Breast epithelium (tissue), 3 donors: Measurements from ENCODE around the gene ATAT1.

Experiments
- CTCF ChIP-seq, 3 donors: fragments of 450-650 bp; IDR thresholded peaks; one replicate each; pipeline ENCODE4 v1.5.1; 2016 to 2017; ENCODE audit warnings: antibody characterized with exemption in 3 of 3, mild to moderate bottlenecking in 3 of 3, moderate library complexity in 3 of 3
- POLR2A ChIP-seq: fragments of 450-650 bp; IDR thresholded peaks from one replicate; pipeline ENCODE4 v1.6.1; 2016; ENCODE audit warnings: antibody characterized with exemption, mild to moderate bottlenecking, moderate library complexity

DNA sequence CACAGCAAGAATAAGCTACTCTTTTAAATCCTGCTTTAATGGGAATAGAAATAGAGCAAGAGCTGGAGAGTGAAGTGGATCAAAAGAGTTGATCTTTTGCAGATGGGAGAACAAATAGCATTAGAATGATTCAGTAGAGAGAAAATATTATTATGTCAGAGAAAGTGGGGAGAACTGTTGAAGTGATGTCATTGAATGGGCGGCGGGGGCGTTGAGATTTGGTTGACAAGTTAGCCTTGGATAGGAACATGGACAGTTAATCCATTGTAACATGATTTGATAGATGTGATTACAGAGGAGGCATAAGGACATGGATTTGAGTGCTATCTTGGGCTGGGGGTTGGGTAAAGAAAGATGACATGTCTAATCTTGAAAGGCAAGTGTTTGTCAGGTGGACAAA, 9.2 kb downstream of the ATAT1 start:
- no peak for TF ChIP-seq CTCF (IDR thresholded peaks at IDR 0.05)
- no peak for TF ChIP-seq POLR2A
